HG02678 (cell line): Measurements from ENCODE around the gene DEFB126.
"Not testable (repeated sequence)": the region's sequence is repeated elsewhere in the genome, so short reads cannot be mapped to it uniquely, and the experiment has no call there.

Experiments used
- ATAC-seq: cut with Tn5 transposase; IDR thresholded peaks from one replicate; pipeline ENCODE4 v1.9.1; 2021; ENCODE audit warnings: mild to moderate bottlenecking, moderate library complexity; ENCODE audit not compliant: unreplicated experiment

Gene DEFB126, protein sequence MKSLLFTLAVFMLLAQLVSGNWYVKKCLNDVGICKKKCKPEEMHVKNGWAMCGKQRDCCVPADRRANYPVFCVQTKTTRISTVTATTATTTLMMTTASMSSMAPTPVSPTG

DNA sequence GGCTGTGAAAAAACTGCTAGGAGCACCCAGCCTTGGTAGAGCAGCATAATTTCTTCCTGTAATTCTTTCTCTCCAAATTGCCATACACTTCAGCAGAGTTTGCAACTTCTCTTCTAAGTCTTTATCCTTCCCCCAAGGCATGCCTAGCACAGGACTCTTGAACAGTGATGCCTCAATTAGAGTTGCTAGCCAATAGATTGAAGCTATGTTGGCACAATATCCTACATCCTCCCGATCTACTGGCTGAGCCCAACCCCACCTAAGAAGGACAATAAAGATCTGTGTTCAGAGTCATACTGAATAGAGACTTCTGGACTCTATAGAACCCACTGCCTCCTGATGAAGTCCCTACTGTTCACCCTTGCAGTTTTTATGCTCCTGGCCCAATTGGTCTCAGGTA is at the start of gene DEFB126:
Gene DEFB126, plus strand, starts transcription at position 301 of the 400 bp plus-strand sequence. Its CDS starts 39 bp downstream, at position 340.
- ATAC-seq: no peak

GRCh38 chr20:93641-94040 is 48.7 kb upstream of the DEFB126 start:
- ATAC-seq: no peak

GRCh38 chr20:95215-95614 is 47.2 kb upstream of the DEFB126 start:
- no peak for ATAC-seq

DNA sequence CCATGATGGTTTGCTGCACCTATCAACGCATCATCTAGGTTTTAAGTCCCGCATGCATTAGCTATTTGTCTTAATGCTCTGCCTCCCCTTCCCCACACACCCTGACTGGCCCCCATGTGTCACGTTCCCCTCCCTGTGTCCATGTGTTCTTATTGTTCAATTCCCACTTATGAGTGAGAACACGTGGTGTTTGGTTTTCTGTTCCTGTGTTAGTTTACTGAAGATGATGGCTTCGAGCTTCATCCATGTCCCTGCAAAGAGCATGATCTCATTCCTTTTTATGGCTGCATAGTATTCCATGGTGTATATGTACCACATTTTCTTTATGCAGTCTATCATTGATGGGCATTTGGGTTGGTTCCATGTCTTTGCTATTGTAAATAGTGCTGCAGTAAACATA is 44.7 kb upstream of the DEFB126 start:
- not testable (repeated sequence) for ATAC-seq

- ATAC-seq: no peak
Measured at GRCh38 chr20:101975-102374, 40.4 kb upstream of the DEFB126 start.

GRCh38 chr20:103456-103855 is 38.9 kb upstream of the DEFB126 start:
- ATAC-seq: no peak

DNA sequence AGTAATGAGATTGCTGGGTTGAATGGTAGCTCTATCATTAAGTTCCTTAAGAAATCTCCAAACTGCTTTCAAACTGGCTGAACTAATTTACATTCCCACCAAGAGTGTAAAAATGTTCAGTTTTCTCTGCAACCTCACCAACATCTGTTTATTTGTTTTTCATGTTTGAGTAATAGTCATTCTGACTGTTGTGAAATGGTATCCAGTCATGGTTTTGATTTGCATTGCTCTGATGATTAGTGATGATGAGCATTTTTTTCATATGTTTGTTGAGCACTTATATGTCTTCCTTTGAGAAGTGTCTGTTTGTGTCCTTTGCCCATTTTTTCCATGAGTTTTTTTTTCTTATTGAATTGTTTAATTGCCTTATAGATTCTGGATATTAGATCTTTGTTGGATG is 30.0 kb upstream of the DEFB126 start:
- ATAC-seq: no peak

- ATAC-seq: no peak
Measured at GRCh38 chr20:117518-117917, 24.9 kb upstream of the DEFB126 start.

DNA sequence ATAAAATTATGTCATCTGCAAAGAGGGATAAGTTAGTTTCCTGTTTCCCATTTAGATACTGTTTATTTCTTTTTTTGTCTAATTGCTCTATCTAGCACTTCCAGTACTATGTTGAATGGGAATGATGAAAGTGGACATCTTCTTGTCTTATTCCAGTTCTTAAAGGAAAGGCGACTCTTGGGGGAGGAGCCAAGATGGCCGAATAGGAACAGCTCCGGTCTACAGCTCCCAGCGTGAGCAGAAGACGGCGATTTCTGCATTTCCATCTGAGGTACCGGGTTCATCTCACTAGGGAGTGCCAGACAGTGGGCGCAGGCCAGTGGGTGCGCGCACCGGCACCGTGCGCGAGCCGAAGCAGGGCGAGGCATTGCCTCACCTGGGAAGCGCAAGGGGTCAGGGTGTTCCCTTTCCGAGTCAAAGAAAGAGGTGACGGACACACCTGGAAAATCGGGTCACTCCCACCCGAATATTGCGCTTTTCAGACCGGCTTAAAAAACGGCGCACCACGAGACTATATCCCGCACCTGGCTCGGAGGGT is 12.5 kb upstream of the DEFB126 start:
- ATAC-seq: not testable (repeated sequence)

DNA sequence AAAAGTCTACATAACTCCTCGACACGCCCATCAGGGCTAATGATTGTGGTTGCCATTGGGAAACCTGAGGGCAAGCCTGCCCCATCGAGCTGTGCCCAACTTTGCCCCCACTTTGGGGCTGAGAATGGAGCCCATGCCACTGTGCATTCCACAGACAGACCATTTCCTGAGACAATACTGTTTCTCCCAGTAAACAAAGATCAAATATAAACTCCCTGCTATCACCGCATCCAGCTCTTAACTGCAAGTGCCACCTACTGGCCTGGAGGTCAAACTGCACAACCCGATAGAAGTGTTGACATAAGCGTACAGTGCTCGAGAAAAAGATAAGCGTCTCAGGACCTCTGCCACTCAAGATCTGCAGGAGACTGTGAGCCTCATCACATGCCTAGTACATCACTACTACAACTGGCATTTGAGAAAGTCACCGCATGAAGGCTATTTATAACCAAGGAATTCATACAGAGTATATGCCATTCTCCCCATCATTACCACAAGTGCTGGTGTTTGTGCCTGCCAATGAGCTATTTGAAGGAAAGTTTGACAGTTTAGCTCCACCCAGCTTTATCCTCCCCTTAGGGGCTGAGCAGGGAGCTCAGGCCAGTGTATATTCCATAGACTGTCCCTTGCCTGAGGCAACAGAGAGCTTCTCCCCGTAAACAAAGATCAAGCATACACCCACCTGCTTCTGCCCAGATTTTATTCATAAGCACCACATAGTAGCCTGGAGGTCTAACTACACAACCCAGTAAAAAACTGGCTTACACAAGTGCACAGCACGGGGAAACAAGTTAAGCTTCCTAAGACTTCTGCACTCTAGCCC is 4.5 kb upstream of the DEFB126 start:
- ATAC-seq: no peak

DNA sequence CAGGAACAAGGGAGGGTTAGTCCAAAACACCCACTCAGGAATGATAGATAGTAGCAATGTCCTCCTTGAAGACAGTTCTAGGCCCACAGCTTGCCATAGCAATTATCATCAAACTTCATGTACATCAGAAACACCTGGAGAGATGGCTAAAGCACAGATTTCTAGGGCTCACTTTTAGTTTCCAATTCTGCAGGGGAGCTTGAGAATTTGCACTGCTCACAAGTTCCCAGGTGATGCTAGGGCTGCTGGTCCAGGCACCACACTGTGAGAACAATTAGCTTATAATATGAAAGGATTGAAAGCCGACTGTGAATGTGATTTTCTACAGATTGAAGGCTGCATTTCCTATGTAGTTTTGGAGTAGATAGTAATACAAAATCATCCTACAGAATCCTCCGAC is 3.5 kb downstream of the DEFB126 start:
- no peak for ATAC-seq

GRCh38 chr20:152131-152530 is 9.7 kb downstream of the DEFB126 start:
- no peak for ATAC-seq

DNA sequence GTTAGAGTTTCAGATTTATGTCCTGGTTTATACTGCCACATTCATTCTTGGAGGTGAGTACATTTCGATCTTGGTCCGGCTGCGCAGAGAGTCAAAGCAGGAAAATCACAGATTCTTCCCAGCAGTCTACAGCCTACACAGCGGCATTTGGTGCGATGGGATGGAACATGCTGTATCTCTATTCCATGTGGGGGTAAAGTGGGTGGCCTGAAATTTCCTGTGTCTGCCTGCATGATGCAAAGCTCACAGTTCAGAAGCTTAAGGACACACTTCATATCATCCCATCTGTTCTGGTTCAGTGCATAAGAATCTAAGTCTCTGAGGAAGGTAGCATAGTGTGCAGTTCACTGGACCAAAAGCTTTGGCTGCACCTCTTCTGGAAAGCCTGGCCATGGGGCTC is 14.8 kb downstream of the DEFB126 start, which contains the start of gene DEFB127:
Gene DEFB127, plus strand, starts transcription at position 301 of the 400 bp plus-strand sequence. Its CDS starts 91 bp downstream, at position 392.
- no peak for ATAC-seq

GRCh38 chr20:164618-165017 is 22.2 kb downstream of the DEFB126 start:
- ATAC-seq: no peak

GRCh38 chr20:168876-169275 is 26.5 kb downstream of the DEFB126 start:
- ATAC-seq: no peak

DNA sequence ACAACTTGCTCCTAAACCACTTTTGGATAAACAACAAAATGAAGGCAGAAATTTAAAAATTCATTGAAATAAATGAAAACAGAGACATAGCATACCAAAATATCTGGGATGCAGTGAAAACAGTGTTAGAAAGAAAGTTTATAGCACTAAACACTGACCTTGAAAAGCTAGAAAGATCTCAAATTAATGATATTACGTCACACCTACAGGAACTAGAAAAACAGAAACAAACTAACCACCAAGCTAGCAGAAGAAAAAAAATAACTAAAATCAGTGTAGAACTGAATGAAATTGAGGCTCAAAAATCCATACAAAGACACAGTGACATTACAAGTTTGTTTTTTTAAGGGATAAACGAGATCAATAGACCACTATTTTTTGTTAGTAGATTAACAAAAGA is 41.9 kb downstream of the DEFB126 start:
- no peak for ATAC-seq

- no peak for ATAC-seq
Measured at GRCh38 chr20:187733-188132, 45.3 kb downstream of the DEFB126 start.

- ATAC-seq: no peak
Measured at GRCh38 chr20:189611-190010, 47.2 kb downstream of the DEFB126 start, which contains the start of gene DEFB128. DEFB128 (minus strand) TSS chr20:189711; CDS start chr20:189623, 88 bp downstream.
